ENCODE data around the gene FBXO41. TPM values are rescaled to one million over a fixed set of nuclear protein-coding genes. Genes with fewer than 3 reads are reported as not detected.

The FBXO41 gene
- total RNA-seq, 2 donors from 2014 or later, result 2.4 to 2.5 TPM

GRCh38 chr2:73295751-73296400 is 11.6 kb upstream of the FBXO41 start:
- H3K9ac ChIP-seq (ENCODE audit: low read depth in 2 of 2, low read length in 2 of 2), result no peak overlapping the region
- peaks cover 54% of the 10 kb centered on the region for H3K27me3 ChIP-seq
- no peak for TF ChIP-seq CTCF (IDR thresholded peaks at IDR 0.05)
- intact Hi-C loops (cut with DNase I), result no loop called here
- H3K4me1 ChIP-seq, result peaks cover 6% of the 10 kb centered on the region
- H3K36me3 ChIP-seq, result no peaks in the 10 kb centered on the region
- no peak for DNase-seq
- H3K4me3 ChIP-seq, result no peak overlapping the region
- no peaks in the 10 kb centered on the region for H3K9me3 ChIP-seq
- no peak overlapping the region for H3K27ac ChIP-seq

- Histone ChIP-seq H3K36me3 (no peaks in the 10 kb centered on the region), H3K9me3 (no peaks in the 10 kb centered on the region), H3K4me1 (peaks cover 6% of the 10 kb centered on the region), H3K27me3 (peaks cover 66% of the 10 kb centered on the region), H3K4me3 (no peak overlapping the region), H3K9ac (ENCODE audit: low read depth in 2 of 2, low read length in 2 of 2) (no peak overlapping the region), H3K27ac (no peak overlapping the region)
- DNase-seq, result no peak
- no peak for TF ChIP-seq CTCF (IDR thresholded peaks at IDR 0.05)
- intact Hi-C loops (cut with DNase I), result no loop called here
These were observed 10.0 kb upstream of the FBXO41 start for GRCh38 chr2:73294239-73294638.

- intact Hi-C loops (cut with DNase I), result no loop called here
- H3K4me1 ChIP-seq, result peaks cover 6% of the 10 kb centered on the region
- H3K4me3 ChIP-seq, result peak within 1 kb of the TSS; percentile 34
- TF ChIP-seq CTCF (IDR thresholded peaks at IDR 0.05), result no peak
- no peaks in the 10 kb centered on the region for H3K9me3 ChIP-seq
- H3K9ac ChIP-seq (ENCODE audit: low read depth in 2 of 2, low read length in 2 of 2), result no peak within 1 kb of the TSS
- no peak within 1 kb of the TSS for H3K27ac ChIP-seq
- peak; percentile 45 for DNase-seq
- H3K36me3 ChIP-seq, result no peaks in the 10 kb centered on the region
- H3K27me3 ChIP-seq, result peaks cover 66% of the 10 kb centered on the region
These were observed 9.4 kb upstream of the FBXO41 start, which contains the start of gene EGR4 for GRCh38 chr2:73293534-73294171. Gene EGR4 (minus strand): TSS chr2:73293548. CDS start chr2:73293317, 231 bp downstream.

- no peak overlapping the region for H3K9ac ChIP-seq (ENCODE audit: low read depth in 2 of 2, low read length in 2 of 2)
- TF ChIP-seq CTCF (IDR thresholded peaks at IDR 0.05), result no peak
- H3K4me1 ChIP-seq, result peaks cover 6% of the 10 kb centered on the region
- intact Hi-C loops (cut with DNase I), result no loop called here
- no peak overlapping the region for H3K27ac ChIP-seq
- no peaks in the 10 kb centered on the region for H3K36me3 ChIP-seq
- no peak for DNase-seq
- H3K27me3 ChIP-seq, result peaks cover 66% of the 10 kb centered on the region
- no peaks in the 10 kb centered on the region for H3K9me3 ChIP-seq
- H3K4me3 ChIP-seq, result peak overlapping the region; percentile 34
These were observed 8.7 kb upstream of the FBXO41 start for GRCh38 chr2:73292906-73293533.

GRCh38 chr2:73292316-73292905 is 8.1 kb upstream of the FBXO41 start:
- Histone ChIP-seq H3K4me1 (peaks cover 6% of the 10 kb centered on the region), H3K27me3 (peaks cover 66% of the 10 kb centered on the region), H3K9ac (ENCODE audit: low read depth in 2 of 2, low read length in 2 of 2) (no peak overlapping the region), H3K36me3 (no peaks in the 10 kb centered on the region), H3K4me3 (no peak overlapping the region), H3K9me3 (no peaks in the 10 kb centered on the region), H3K27ac (no peak overlapping the region)
- no peak for TF ChIP-seq CTCF (IDR thresholded peaks at IDR 0.05)
- no peak for DNase-seq
- intact Hi-C loops (cut with DNase I), result no loop called here
